BJ (cell line): Measurements from ENCODE around the gene PLD2. TPM values are rescaled to one million over a fixed set of nuclear protein-coding genes. Genes with fewer than 3 reads are reported as not detected.

ENCODE experiments used
- CTCF ChIA-PET: fragments of 350-600 bp; formaldehyde crosslinking; extraction: SDS; loops from one replicate; lab custom pipeline; 2021; ENCODE audit warnings: antibody characterized with exemption, inconsistent platforms; lab: Yijun Ruan, JAX
- POLR2A ChIA-PET: fragments of 300-600 bp; sonication (Branson Sonifier 250); formaldehyde crosslinking; extraction: SDS; loops from one replicate; lab custom pipeline; 2021; ENCODE audit warnings: antibody characterized with exemption; lab: Charles Lee
- DNase-seq: peaks from one replicate; pipeline ENCODE4 v3.0.0-alpha.2; 2011; ENCODE audit warnings: low read depth
- H3K27me3 ChIP-seq: 2 replicates; pipeline ENCODE4 v1.6.0; 2011; ENCODE audit warnings: low read length; ENCODE audit not compliant: control insufficient read depth, insufficient read depth
- H3K36me3 ChIP-seq: 2 replicates; pipeline ENCODE4 v1.5.1; 2011; ENCODE audit warnings: low read length; ENCODE audit not compliant: control insufficient read depth, insufficient read depth
- H3K4me3 ChIP-seq: 2 replicates; pipeline ENCODE4 v1.5.1; 2011; ENCODE audit warnings: low read depth, mild to moderate bottlenecking, control low read depth, low read length
- polyA plus RNA-seq: library from polyadenylated mRNA; depleted of rRNA; stranded (reverse); fragments of >200 nt; gene quantifications from 2 replicates; pipeline ENCODE4 v1.2.3, GENCODE V29; 2011
- TF ChIP-seq, protein P1 (sequence below): IDR thresholded peaks from 2 replicates; pipeline ENCODE4 v1.5.1; 2011; ENCODE audit warnings: low read depth, mild to moderate bottlenecking, control low read depth, inconsistent platforms, low read length, moderate library complexity; ENCODE audit not compliant: insufficient read depth

The PLD2 gene
- polyA plus RNA-seq, 1 experiment, result 34.1 TPM

DNA sequence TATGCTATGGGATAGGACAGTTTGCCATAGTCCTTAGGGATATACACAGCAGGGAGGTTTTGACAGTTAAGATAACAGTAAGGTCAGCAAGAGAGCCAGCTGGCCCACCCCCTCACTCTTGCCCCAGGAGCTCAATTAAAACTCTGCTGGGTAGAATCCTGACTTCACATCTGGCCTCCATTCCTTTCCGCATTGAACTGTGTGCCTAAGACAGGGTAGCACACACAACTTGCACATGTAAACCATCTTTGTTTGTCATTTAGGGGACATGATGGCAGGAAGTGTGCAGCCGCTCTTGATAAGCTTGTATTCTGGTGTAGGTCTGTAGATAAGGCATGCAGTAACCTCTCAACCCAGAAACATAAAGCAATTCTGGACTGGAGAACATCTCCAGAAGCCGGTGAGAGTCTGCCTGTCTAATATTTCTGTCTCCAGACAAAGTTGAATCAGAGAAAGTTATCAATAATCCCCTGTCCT, 31.4 kb downstream of the PLD2 start:
- POLR2A ChIA-PET, result no interaction called here
- TF ChIP-seq, protein P1, sequence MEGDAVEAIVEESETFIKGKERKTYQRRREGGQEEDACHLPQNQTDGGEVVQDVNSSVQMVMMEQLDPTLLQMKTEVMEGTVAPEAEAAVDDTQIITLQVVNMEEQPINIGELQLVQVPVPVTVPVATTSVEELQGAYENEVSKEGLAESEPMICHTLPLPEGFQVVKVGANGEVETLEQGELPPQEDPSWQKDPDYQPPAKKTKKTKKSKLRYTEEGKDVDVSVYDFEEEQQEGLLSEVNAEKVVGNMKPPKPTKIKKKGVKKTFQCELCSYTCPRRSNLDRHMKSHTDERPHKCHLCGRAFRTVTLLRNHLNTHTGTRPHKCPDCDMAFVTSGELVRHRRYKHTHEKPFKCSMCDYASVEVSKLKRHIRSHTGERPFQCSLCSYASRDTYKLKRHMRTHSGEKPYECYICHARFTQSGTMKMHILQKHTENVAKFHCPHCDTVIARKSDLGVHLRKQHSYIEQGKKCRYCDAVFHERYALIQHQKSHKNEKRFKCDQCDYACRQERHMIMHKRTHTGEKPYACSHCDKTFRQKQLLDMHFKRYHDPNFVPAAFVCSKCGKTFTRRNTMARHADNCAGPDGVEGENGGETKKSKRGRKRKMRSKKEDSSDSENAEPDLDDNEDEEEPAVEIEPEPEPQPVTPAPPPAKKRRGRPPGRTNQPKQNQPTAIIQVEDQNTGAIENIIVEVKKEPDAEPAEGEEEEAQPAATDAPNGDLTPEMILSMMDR, result no peak
- DNase-seq, result no peak
- no peak overlapping the region for H3K4me3 ChIP-seq
- H3K27me3 ChIP-seq, result no peaks in the 10 kb centered on the region
- H3K36me3 ChIP-seq, result no peaks in the 10 kb centered on the region
- CTCF ChIA-PET, result interaction anchor here (1.2 to 1.4 kb wide), 2 partner anchors 11 to 48 kb away, joined by 4 to 5 read pairs; no protein-coding TSS in a partner anchor

DNA sequence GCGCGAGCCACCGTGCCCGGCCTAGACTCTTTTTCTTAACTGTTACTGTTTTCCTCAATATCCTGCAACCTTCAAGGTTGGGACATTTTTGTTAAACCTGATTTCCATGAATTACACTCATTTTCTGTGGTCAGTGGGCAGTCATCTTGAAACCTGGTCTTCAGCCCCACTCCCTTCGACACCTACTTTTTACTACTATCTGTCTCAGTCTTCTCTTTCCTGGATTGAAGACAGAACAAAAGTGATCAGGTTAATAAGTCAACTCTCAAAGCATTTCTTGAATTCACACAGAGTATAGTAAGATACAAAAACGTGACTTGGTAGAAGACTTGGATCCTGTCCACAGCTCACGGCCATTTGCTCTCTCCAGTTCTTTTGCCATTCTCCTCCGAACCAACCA, 32.3 kb downstream of the PLD2 start:
- ChIA-PET POLR2A (no interaction called here), CTCF (interaction anchor here (1.2 kb wide), 1 partner anchor 49 kb away, joined by 4 read pairs; no protein-coding TSS in a partner anchor)
- TF ChIP-seq, protein P1, result no peak
- DNase-seq, result no peak
- Histone ChIP-seq H3K27me3 (no peaks in the 10 kb centered on the region), H3K36me3 (no peaks in the 10 kb centered on the region), H3K4me3 (no peak overlapping the region)

DNA sequence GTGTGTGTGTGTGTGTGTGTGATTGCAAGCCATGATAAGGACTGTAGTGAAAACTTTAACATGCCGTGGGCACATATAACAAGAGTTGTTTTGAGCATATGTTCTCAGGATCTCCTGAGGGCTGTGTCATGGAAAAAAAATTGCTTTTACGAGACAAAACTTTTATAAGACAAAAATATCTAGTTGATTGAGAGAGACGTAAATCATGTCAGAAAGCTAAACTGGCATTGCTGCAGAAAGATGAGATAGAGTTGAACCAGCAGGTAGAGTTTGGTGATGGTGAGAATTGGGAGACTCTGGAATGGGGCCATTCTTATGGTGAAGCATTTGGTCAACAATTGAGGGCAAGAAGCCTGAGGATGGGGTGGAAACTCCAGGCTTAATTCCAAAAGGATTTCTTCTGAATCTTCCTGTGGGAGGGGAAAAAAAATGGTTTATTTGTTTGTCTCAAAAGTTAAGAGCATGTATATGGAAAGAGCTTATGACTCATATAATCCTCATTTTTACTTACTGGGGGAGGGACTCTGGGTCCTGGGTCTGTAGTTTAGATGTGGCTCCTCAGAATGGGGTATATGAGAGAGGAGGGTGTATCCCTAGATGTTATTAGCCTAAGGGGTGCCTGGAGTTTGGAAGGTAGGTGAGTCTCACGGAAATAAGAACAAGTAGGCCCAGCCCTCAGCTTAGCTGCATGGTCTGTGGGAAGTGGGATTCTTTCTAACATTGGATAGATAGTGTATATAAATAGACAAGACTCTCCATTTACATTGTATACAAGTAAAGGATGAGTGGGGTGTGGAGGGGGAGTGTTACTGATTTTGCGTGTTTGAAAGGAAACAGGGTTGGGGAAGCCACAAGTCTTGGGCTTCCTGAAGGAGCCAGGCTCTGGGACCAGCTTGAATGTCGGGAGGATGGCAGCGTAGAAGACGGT, 33.3 kb downstream of the PLD2 start:
- Histone ChIP-seq H3K4me3 (no peak overlapping the region), H3K36me3 (peaks cover 2% of the 10 kb centered on the region), H3K27me3 (no peaks in the 10 kb centered on the region)
- CTCF ChIA-PET, result interaction anchor here (1.0 kb wide), 1 partner anchor 115 kb away, joined by 5 read pairs; no protein-coding TSS in a partner anchor
- no peak for DNase-seq
- TF ChIP-seq, protein P1, result no peak
- POLR2A ChIA-PET, result no interaction called here

DNA sequence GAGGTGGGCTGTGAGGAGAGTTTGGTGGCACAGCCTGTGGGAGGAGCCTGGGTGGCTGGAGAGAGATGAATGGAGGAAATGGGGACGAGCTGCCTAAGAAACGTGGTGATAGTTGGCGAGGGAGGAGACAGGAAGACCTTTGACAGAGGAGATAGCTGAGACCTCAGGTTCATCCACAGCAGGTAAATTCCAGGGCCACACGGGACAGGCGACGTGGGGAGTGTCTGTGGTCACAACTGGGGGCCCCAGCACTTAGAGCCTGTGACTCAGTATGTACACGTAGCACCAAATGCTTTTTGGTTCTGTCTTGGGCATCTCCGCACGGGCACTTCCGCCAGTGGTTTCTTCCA, 33.9 kb downstream of the PLD2 start:
- POLR2A ChIA-PET, result no interaction called here
- no peak overlapping the region for H3K4me3 ChIP-seq
- H3K36me3 ChIP-seq, result peaks cover 2% of the 10 kb centered on the region
- no peaks in the 10 kb centered on the region for H3K27me3 ChIP-seq
- DNase-seq, result no peak
- CTCF ChIA-PET, result interaction anchor here (1.0 kb wide), 1 partner anchor 115 kb away, joined by 5 read pairs; no protein-coding TSS in a partner anchor
- TF ChIP-seq, protein P1, result no peak

DNA sequence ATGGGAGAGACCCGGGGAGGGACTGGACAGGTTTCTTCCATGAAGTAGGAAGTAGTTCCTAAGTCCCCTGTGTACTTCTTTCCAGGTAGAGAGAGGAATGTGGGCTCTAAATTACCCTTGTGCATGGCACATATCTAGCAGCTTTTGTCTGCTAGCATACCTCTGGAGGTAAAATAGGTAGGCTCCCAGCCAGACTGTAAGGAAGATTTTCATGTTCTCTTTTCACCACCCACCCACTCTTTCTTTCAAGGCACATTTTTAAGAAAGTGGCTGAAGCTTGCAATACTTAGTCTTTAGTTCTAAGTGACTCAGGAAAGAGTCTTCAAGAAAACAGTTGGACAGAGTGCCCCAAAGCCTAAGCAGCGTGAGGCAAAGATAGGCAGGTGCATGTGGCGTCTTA, 35.4 kb downstream of the PLD2 start:
- H3K4me3 ChIP-seq, result no peak overlapping the region
- peaks cover 2% of the 10 kb centered on the region for H3K36me3 ChIP-seq
- TF ChIP-seq, protein P1, result no peak
- H3K27me3 ChIP-seq, result no peaks in the 10 kb centered on the region
- CTCF ChIA-PET, result no interaction called here
- DNase-seq, result no peak
- POLR2A ChIA-PET, result no interaction called here
